ENCODE data around the gene TFDP1. TPM values are rescaled to one million over a fixed set of nuclear protein-coding genes. Genes with fewer than 3 reads are reported as not detected.

Gene TFDP1
- total and polyA plus RNA-seq, 5 donors, result 37.1 to 54.2 (median 50.1) TPM

DNA sequence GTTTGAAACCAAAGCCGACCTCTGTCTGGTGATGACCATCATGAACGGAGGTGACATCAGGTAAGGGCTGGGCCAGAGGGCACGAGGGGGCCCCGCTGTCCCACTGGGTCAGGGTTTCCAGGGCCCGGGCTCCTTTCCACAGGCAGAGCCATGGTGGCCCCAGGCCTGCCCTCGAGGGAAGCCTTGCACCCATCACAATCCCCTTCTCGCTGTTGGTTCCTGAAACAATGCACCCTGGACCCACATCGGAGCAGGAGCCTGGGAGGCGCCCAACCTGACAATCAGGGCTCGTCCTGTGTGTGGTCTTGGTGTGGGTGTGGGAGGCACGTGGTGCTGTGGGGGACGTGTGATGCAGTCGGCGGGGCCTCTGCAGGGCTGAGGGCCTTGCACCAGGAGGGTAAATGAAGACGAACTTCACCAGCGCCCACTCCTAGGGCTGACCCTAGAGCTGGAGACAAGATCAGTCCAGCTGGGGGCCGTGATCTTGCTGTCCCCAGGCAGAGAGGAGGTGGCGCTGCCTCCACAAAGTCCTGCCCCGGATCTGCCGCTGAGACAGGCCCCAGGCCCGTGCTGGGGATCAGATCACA is 85.3 kb downstream of the TFDP1 start:
- peak in 2 of 3 donors; percentile 26 to 43 for DNase-seq
- WGBS, result 83% methylated on average over 21 of the region's 21 CpGs
- Histone ChIP-seq H3K4me3 (ENCODE audit: low read length) (no peak overlapping the region), H3K4me1 (ENCODE audit: control insufficient read depth, insufficient read depth, low read length) (no peaks in the 10 kb centered on the region), H3K27ac (ENCODE audit: low read length) (no peak overlapping the region), H3K27me3 (ENCODE audit: control insufficient read depth, insufficient read depth) (no peaks in the 10 kb centered on the region), H3K9me3 (ENCODE audit: control insufficient read depth, low read length) (no peaks in the 10 kb centered on the region)
- no peak for ATAC-seq
- intact Hi-C loops (cut with DNase I), result no loop called here

DNA sequence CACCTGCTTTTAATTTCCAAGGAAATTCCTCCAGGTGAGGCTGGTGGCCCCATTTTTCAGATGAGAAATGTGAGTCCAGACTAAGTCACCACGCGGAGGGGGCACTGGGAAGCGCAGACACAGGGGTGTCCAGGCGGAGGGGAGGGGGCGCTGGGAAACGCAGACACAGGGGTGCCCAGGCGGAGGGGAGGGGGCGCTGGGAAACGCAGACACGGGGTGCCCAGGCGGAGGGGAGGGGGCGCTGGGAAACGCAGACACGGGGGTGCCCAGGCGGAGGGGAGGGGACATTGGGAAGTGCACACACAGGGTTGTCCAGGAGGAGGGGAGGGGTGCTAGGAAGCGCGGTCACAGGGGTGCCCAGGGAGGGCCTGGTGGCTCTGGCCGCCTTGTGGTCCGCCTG is 86.0 kb downstream of the TFDP1 start:
- peak in 2 of 3 donors; percentile 38 to 44 for DNase-seq
- no peaks in the 10 kb centered on the region for H3K4me1 ChIP-seq (ENCODE audit: control insufficient read depth, insufficient read depth, low read length)
- WGBS, result 93% methylated on average over 19 of the region's 19 CpGs
- H3K4me3 ChIP-seq (ENCODE audit: low read length), result no peak overlapping the region
- no peaks in the 10 kb centered on the region for H3K9me3 ChIP-seq (ENCODE audit: control insufficient read depth, low read length)
- H3K27ac ChIP-seq (ENCODE audit: low read length), result no peak overlapping the region
- no peaks in the 10 kb centered on the region for H3K27me3 ChIP-seq (ENCODE audit: control insufficient read depth, insufficient read depth)
- no peak for ATAC-seq
- intact Hi-C loops (cut with DNase I), result no loop called here

DNA sequence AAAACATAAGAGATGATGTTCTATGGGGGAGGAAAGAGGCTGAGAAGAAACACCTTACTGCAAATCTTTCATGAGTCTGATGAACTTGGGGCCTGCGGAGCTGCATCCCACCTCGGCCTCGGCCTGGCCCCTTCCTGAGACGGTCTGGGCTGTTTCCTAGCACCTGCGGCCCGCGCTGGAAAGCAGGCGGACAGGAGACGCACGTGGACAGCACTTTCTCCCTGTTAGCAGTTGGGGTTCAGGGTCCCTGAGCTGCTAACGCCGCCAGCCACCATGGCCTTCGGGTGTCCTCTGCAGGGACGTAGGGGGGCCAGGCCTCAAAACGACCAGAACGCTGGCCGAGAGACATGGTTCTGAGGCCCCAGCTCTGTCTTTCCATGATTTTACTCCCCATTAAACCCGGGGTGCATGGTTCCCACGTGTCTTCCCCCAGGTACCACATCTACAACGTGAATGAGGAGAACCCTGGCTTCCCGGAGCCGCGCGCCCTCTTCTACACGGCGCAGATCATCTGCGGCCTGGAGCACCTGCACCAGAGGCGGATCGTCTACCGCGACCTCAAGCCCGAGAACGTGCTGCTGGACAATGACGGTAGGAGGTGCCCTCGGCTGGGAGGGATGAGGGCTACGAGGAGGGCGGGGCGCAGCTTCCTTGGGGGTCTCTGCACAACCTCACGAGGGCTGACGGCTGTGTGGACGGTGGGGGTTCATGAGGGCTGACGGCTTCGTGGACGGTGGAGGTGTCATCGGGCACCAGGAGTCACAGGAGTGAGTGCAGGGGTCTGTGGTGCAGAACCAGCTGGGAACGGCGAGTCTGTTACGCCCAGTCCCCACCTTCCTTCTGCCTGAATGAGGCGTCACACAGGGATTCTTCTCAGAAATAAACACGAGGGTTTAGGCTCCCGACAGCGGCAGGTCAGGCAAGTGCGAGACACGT is 86.8 kb downstream of the TFDP1 start:
- Histone ChIP-seq H3K27me3 (ENCODE audit: control insufficient read depth, insufficient read depth) (no peaks in the 10 kb centered on the region), H3K4me1 (ENCODE audit: control insufficient read depth, insufficient read depth, low read length) (no peaks in the 10 kb centered on the region), H3K9me3 (ENCODE audit: control insufficient read depth, low read length) (no peaks in the 10 kb centered on the region), H3K4me3 (ENCODE audit: low read length) (no peak overlapping the region), H3K27ac (ENCODE audit: low read length) (no peak overlapping the region)
- ATAC-seq, result peak in 1 of 2 donors; percentile 16
- 92% methylated on average over 54 of the region's 54 CpGs for WGBS
- intact Hi-C loops (cut with DNase I), result no loop called here
- peak in 2 of 3 donors; percentile 20 to 40 for DNase-seq

DNA sequence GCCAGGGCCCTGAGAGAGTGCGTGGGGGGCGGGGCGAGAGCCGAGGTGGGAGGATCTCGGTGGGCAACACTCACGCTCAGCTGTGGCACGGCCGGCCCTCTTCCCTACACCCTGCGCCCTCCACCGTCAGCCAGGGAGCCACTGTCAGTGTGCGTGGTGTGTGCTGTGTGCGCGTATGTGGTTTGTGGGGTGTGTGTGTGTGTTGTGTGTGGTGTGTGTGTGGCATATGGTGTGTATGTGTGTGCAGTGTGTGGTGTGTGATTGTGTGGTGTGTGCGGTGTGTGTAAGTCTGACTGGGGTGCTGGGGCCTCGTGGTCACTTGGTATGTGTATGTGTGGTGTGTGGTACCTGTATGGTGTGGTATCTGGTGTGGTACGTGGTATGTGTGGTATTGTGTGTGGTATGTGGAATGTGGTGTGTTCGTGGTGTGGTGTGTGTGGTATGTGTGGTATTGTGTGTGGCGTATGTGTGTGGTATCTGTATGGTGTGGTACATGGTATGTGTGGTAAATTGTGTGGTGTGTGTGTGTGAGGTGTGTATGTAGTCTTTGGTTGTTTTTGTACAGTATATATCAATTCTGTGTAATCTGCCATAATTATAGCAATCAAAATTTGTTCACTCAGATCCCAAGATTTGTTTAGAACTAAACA is 87.6 kb downstream of the TFDP1 start:
- intact Hi-C loops (cut with DNase I), result no loop called here
- WGBS, result 84% methylated on average over 18 of the region's 18 CpGs
- no peaks in the 10 kb centered on the region for H3K4me1 ChIP-seq (ENCODE audit: control insufficient read depth, insufficient read depth, low read length)
- peak in 2 of 3 donors; percentile 32 for DNase-seq
- H3K27ac ChIP-seq (ENCODE audit: low read length), result no peak overlapping the region
- peak; percentile 33 to 61 for ATAC-seq
- no peak overlapping the region for H3K4me3 ChIP-seq (ENCODE audit: low read length)
- H3K27me3 ChIP-seq (ENCODE audit: control insufficient read depth, insufficient read depth), result no peaks in the 10 kb centered on the region
- H3K9me3 ChIP-seq (ENCODE audit: control insufficient read depth, low read length), result no peaks in the 10 kb centered on the region

Other genes starting within 250 kb of the TFDP1 start
- 1 to 10 TPM; 1.4 to 2.3 (median 1.8) TPM for gene GRTP1, start 220.6 kb upstream of the TFDP1 start, total RNA-seq
- 1.5 TPM for gene GRTP1, start 220.6 kb upstream of the TFDP1 start, polyA plus RNA-seq
- 100 to 1,000 TPM; 320 to 446 (median 375) TPM for gene ADPRHL1, start 131.3 kb upstream of the TFDP1 start, total RNA-seq
- 280 TPM for gene ADPRHL1, start 131.3 kb upstream of the TFDP1 start, polyA plus RNA-seq
- 100 to 1,000 TPM; 124 to 160 (median 142) TPM for gene DCUN1D2, start 94.0 kb upstream of the TFDP1 start, total RNA-seq
- gene DCUN1D2, start 94.0 kb upstream of the TFDP1 start, polyA plus RNA-seq, result 91.6 TPM
- gene ATP4B, start 73.4 kb downstream of the TFDP1 start, total RNA-seq, result not detected
- not detected for gene ATP4B, start 73.4 kb downstream of the TFDP1 start, polyA plus RNA-seq
- under 1 TPM in 2 of 4 donors, not detected in 2; 0.24 to 0.66 TPM for gene GRK1, start 82.5 kb downstream of the TFDP1 start, total RNA-seq
- gene GRK1, start 82.5 kb downstream of the TFDP1 start, polyA plus RNA-seq, result 0.43 TPM
- gene TMEM255B, start 174.5 kb downstream of the TFDP1 start, total RNA-seq, result 1 to 10 TPM; 6.2 to 9.9 (median 8.8) TPM
- gene TMEM255B, start 174.5 kb downstream of the TFDP1 start, polyA plus RNA-seq, result 7.8 TPM

Data from right cardiac atrium (tissue), 5 donors.